ENCODE data around the gene ATE1.
"Not testable (repeated sequence)": the region's sequence is repeated elsewhere in the genome, so short reads cannot be mapped to it uniquely, and the experiment has no call there.

The ATE1 gene

GRCh38 chr10:121833387-121833786 lies 94.4 kb downstream of the ATE1 start:
- DNase-seq (ENCODE audit: low read depth, low spot score), result no peak

GRCh38 chr10:121832647-121833046 lies 95.2 kb downstream of the ATE1 start:
- no peak for DNase-seq (ENCODE audit: low read depth, low spot score)

GRCh38 chr10:121831777-121832176 lies 96.1 kb downstream of the ATE1 start:
- no peak for DNase-seq (ENCODE audit: low read depth, low spot score)

GRCh38 chr10:121831237-121831636 lies 96.6 kb downstream of the ATE1 start:
- DNase-seq (ENCODE audit: low read depth, low spot score), result no peak

GRCh38 chr10:121830101-121830500 lies 97.7 kb downstream of the ATE1 start:
- no peak for DNase-seq (ENCODE audit: low read depth, low spot score)

GRCh38 chr10:121828045-121828444 lies 99.8 kb downstream of the ATE1 start:
- no peak for DNase-seq (ENCODE audit: low read depth, low spot score)

GRCh38 chr10:121826773-121827172 lies 101.1 kb downstream of the ATE1 start:
- not testable (repeated sequence) for DNase-seq (ENCODE audit: low read depth, low spot score)

- no peak for DNase-seq (ENCODE audit: low read depth, low spot score)
Measured at GRCh38 chr10:121823993-121824463, 103.8 kb downstream of the ATE1 start.

- no peak for DNase-seq (ENCODE audit: low read depth, low spot score)
Measured at GRCh38 chr10:121822724-121823123, 105.1 kb downstream of the ATE1 start.

GRCh38 chr10:121822180-121822579 lies 105.7 kb downstream of the ATE1 start:
- no peak for DNase-seq (ENCODE audit: low read depth, low spot score)

- no peak for DNase-seq (ENCODE audit: low read depth, low spot score)
Measured at GRCh38 chr10:121819049-121819448, 108.8 kb downstream of the ATE1 start.

GRCh38 chr10:121818599-121818998 lies 109.2 kb downstream of the ATE1 start:
- DNase-seq (ENCODE audit: low read depth, low spot score), result no peak

- no peak for DNase-seq (ENCODE audit: low read depth, low spot score)
Measured at GRCh38 chr10:121816197-121816596, 111.6 kb downstream of the ATE1 start.

GRCh38 chr10:121813857-121814256 lies 114.0 kb downstream of the ATE1 start:
- DNase-seq (ENCODE audit: low read depth, low spot score), result no peak

- no peak for DNase-seq (ENCODE audit: low read depth, low spot score)
Measured at GRCh38 chr10:121813211-121813815, 114.5 kb downstream of the ATE1 start.

- DNase-seq (ENCODE audit: low read depth, low spot score), result no peak
Measured at GRCh38 chr10:121812031-121812430, 115.8 kb downstream of the ATE1 start.

- DNase-seq (ENCODE audit: low read depth, low spot score), result no peak
Measured at GRCh38 chr10:121811386-121811785, 116.4 kb downstream of the ATE1 start.

GRCh38 chr10:121808835-121809234 lies 119.0 kb downstream of the ATE1 start:
- no peak for DNase-seq (ENCODE audit: low read depth, low spot score)

- DNase-seq (ENCODE audit: low read depth, low spot score), result no peak
Measured at GRCh38 chr10:121804460-121804859, 123.4 kb downstream of the ATE1 start.

GRCh38 chr10:121803611-121804010 lies 124.2 kb downstream of the ATE1 start:
- DNase-seq (ENCODE audit: low read depth, low spot score), result no peak

GRCh38 chr10:121800831-121801230 lies 127.0 kb downstream of the ATE1 start:
- DNase-seq (ENCODE audit: low read depth, low spot score), result no peak

GRCh38 chr10:121800146-121800545 lies 127.7 kb downstream of the ATE1 start:
- no peak for DNase-seq (ENCODE audit: low read depth, low spot score)

GRCh38 chr10:121797490-121797889 lies 130.3 kb downstream of the ATE1 start:
- no peak for DNase-seq (ENCODE audit: low read depth, low spot score)

GRCh38 chr10:121796342-121796741 lies 131.5 kb downstream of the ATE1 start:
- no peak for DNase-seq (ENCODE audit: low read depth, low spot score)
